NCI-H2171 (cell line): ENCODE measurements around the gene ZNF679.
A peak's percentile ranks its signal among the peaks of the same experiment; 100 is the strongest.
"Not testable (repeated sequence)": the region's sequence is repeated elsewhere in the genome, so short reads cannot be mapped to it uniquely, and the experiment has no call there.

Experiments used
- DNase-seq: peaks from one replicate; lab custom pipeline; 2025; lab: John Stamatoyannopoulos, UW

Gene ZNF679

DNA sequence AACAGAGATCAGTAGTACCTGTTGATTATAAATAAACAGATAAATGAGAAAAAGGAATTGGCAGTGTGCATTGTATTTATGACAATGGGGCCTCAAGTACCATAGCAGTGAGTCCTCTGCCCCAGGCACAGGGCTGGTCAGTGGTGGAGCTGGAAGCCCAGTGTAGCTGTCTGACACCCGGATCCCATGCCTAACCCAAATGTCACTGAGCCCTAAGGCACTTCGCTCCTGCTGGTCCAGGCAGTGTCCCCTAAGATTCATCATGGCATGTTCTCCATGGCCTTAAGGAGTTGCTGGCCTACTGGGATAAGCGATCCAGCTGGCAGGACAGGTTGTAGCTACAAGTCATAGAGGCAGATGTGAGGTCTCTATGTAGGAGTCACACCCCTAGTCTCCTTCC lies 82.2 kb downstream of the ZNF679 start:
- DNase-seq, result no peak

DNA sequence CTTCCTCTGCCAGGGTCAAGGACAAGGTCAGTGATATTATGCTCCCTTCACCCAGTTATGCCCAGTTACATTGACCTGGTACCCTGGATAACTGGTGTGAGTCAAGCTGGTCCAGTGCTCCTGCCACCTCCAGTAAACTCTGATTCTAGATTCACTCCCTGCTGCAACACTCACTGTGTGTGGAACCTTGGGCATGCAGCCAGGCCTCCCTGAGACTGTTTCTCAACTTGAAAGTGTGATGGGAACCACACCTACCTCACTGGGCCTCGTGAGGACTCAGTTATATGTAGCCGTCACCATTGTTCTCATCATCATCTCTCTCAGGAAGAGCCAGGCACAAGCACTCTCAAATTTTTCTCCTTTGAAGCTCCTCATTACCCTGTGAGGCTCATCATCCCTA lies 84.6 kb downstream of the ZNF679 start:
- DNase-seq, result no peak

DNA sequence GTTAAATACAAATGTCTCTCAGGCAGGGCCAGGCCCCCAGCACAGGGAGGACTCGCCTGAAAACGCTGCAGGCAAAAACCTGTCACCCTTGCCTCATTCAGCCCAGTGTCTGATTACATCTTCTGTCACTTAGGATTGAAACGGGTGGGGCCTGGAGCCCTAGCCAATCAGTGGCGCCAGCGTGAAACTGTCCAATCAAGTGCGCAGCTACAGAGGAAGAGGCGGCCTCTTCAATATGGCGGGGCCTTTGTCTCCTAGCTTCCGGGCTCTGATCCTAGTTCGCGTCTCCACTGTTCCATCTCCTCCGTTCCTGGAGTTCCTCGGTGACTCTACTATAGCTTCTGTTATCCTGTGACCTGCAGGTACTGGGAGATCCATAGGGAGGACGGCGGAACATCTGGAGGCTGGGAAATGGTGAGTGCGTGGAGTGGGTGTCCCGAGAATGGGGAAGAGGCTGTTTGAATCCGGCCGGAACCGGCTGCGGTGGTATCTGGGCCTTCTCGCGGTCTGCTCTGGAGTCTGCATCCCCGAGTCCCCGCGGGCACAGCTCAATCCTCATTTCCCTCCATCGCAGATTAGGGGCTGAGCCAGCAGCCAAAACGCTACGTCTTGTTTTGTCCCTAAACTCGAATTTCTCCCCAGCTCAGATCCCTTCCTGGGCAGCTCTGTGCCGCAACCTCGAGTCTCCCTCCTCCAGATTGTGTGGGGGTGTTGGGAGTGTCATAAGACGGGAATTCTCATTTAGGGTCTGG lies 85.6 kb downstream of the ZNF679 start, which contains the start of gene ZNF736:
Gene ZNF736 (plus strand): TSS at position 222 of the 752 bp plus-strand sequence. CDS start 190 bp downstream, at position 412.
- peak; percentile 90 for DNase-seq

DNA sequence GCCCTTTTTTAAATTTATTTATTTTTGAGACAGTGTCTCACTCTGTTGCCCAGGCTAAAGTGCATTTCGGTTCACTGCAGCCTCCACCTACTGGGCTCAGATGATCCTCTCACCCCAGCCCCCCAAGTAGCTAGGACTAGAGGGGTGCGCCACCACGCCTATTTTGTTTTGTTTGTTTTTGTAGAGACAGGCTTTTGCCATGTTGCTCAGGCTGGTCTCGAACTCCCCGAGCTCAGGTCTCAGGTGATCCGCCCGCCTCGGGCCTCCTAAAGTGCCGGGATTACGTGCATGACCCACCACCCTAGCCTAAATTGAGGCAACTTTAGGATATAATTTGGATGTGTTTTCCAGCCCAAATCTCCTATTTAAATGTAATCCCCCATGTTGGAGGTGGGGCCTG lies 86.3 kb downstream of the ZNF679 start:
- no peak for DNase-seq

DNA sequence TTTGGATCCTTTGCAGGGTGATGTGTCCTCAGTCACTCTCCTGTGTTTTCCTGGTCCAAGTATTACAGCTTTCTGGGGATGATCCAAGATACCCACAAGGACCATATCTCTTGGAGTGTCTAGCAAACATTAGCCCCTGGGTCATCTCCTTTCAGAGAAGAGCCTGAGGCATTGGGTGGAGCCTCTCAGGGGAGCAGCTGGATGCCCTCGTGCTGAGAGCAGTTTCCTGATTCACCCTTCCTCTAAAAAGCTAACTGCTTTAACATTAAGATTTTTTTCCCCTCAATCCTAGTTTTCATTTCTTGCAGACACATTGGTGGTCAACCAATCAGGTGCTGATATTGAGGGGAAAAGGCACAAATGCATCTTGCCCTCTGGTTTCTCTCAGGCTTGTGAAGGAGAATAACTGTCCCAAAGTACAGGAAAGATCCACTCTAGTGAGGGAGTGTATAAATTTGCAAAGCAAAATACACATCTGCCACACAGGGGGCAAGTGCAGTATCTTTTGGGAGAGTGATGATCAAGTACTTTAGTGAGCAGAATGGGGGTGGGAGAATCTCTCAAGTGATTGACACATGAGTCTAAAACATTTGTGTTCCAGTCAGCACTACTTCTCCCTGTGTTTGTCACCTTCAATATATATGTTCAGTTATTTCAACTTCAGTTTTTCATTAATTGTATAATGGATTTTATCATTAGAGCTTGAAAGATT lies 87.9 kb downstream of the ZNF679 start:
- not testable (repeated sequence) for DNase-seq
